GM21576 (cell line): ENCODE results near the gene FAM210B.
"Not testable (repeated sequence)": the region's sequence is repeated elsewhere in the genome, so short reads cannot be mapped to it uniquely, and the experiment has no call there.

ENCODE experiments used
- ATAC-seq: cut with Tn5 transposase; IDR thresholded peaks from one replicate; pipeline ENCODE4 v1.9.1; 2021; ENCODE audit warnings: mild to moderate bottlenecking, moderate library complexity; ENCODE audit not compliant: unreplicated experiment

The FAM210B gene

DNA sequence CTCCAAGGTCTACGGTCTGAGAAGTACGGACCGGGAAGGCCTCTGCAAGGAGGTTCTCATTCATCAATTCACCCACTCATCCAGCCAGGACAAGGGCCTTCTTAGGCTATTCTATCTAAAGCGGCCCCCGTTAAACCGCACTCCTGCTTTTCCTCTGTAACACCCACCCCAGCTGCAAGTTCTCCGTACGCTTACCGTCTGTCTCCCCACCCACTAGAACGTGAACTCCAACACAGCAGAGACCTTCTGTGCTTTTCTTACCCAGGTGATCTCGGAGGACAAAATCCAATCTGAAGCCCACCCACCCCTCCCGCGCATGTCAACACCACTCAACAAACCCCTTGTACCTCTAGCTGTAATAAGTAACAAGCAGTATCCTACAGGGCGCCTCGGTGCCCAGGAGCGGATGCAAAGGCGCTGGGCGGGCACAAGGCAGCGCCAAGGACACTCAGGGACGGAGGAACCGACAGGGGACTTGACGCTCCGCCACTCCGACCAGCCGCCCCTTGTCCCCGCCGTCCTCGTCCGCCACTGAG, 32.9 kb downstream of the FAM210B start:
- peak; percentile 27 for ATAC-seq

DNA sequence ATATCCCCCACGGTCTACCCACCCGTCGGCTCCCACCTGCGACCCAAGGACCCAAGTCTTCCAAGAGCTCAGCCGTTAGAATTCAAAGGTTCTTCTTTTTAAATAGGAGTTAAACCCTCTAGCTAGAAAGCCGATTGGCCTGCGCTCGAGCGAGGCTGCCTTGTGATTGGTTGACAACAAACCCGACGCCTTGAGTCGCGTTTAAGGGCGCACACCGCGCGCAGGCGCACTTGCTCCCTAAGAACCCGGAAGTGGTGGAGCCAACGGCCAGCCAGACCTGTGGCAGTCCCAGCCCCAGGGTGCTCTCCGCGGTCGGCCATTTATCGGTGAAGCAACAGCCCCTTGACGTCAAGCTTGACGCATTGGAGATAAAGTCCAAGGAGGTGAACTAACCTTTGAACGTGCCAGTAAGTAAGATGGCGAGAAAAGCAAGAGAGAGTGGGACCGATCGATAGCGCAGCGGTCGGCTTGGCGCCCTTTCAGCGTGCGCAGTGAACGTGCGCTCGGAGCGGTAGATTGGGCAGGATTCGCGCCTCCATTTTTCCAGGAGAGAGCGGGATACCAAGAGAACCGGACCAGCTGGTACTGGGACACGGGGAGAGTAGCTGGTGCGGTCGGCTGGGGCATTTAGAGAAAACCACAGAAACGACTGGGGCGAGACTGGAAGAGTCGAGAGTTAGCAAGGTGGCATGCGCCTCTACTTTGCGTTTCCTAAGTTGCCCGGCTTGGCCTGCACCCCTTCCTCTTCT, 33.5 kb downstream of the FAM210B start, which contains the start of the genes AURKA and CSTF1:
AURKA (minus strand) TSS at position 84 of the 749 bp plus-strand sequence. CDS start 4,018 bp downstream, outside the sequence.
CSTF1 (plus strand) TSS at position 514 of the 749 bp plus-strand sequence. CDS start 2,908 bp downstream, outside the sequence.
- peak; percentile 92 for ATAC-seq

DNA sequence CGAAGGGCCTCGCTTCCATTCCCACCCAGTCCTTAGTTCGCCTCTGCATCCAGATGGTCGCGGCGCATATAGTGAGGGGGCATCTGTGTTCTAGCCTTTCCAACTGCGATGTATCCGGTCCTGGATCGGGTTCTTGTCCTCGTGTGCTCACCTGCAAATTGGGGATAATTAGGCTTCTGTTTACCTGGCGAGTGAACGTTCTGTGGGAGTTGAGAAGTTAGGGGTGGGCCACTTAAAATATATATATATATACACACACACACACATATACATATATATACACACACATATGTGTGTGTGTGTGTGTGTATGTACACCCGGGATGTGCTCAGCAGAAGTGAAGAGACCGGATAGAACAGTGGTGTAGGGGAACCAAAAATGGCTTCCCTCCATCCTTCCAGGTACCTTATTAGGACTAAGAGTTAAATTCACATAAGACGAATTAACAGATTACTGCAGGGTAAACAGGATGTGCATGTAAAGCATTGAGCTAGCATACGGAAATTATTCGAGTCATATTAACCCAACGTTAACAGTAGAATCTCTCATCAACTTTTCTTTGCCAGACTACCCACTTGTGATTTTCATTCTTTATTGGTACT, 34.2 kb downstream of the FAM210B start:
- no peak for ATAC-seq

DNA sequence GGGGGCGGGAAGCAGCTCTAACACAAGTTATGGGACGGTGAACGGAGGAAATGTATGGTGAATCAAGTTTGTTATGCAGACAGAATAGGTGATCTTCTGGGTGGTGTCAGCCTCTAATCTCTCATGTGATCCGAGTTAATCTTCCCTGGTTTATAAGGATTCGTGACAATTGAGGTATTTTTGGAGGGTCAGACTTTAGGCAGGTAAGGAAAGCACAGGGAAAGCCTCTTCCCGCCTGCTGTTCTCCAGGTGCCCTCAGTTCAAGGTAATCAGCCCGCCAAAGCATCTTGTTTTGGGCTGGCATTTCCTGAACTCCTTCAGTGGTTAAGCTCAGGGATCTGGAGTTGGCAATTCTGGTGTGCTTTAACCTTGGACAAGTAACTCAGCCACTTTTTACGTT, 34.9 kb downstream of the FAM210B start:
- ATAC-seq, result no peak

- ATAC-seq, result no peak
These were observed 36.4 kb downstream of the FAM210B start for GRCh38 chr20:56395166-56395565.

DNA sequence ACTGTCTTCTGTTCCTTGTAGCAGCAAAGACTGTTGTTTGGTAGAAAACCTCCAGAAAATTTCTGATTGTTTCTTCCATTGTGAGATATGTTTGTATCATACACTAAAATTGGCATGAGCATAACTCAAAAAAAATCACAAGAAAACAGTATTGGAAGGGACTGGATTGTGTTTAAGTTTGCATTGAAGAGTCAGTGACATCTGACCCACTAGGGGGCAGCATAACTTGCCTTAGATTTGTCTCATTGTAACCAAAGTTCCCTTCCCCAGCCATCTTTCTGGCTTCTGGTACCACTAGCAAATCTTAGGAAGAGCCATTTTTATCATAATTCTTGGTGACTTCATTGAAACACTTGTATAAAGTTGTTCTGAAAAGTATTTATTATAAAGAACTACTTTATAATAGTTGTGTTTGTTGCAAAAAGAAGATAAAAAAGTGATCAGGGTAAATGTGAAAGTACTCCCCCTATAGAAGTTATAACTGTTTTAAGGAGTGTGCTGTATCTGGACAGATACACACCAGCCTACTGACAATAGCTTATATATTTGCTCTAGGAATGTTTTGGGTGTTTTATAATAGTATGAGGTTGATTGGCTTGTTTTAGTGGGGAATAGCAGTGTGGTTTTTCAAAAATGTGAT, 41.3 kb downstream of the FAM210B start:
- ATAC-seq, result peak; percentile 63

DNA sequence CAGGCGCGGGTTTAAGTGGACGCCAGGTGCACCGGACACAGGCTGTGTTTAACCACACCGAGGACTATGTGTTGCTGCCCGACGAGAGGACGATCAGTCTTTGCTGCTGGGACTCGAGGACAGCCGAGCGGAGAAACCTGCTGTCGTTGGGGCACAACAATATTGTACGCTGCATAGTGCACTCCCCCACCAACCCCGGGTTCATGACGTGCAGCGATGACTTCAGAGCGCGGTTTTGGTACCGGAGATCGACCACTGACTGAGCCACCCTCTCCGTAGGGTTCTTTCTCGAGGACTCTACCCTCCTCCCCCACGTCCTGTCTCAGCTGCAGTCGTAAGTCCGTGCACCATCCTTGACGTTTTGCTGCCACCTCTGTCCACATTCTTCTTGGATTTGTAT, 44.7 kb downstream of the FAM210B start:
- ATAC-seq, result no peak

DNA sequence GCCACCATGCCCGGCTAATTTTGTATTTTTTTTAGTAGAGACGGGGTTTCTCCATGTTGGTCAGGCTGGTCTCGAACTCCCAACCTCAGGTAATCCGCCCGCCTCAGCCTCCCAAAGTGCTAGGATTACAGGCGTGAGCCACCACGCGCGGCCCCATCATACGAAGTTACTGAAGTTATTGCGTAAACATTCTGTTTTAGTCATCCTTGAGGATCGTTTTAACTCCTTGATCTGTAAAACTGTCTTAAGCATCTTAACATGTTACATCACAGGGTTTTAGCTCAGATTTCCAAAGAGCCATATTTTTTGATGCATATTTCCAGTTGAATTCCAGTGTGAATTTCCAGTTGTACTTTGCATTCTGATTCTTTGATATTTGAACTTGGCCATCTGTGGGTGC, 46.6 kb downstream of the FAM210B start:
- not testable (repeated sequence) for ATAC-seq

GRCh38 chr20:56406910-56407309, 48.1 kb downstream of the FAM210B start:
- ATAC-seq, result no peak

DNA sequence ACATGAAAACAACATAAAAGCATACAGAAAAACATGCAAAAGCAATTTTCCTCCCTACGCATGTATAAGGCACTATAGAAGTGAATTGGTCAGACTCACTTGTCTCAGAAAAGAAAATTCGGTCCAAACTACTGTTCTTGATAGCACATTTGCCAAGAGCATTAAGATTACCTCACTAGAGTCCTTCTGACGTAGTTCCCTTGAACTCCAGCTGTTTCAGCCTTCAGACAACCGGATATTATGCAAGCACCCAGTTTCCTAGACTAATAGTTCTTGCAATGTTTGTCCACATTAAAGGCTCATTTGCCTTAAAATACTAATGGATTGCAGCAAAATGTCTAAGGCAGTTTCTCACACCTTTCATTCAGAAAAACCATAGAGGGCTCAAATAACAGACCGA, 50.7 kb downstream of the FAM210B start:
- ATAC-seq, result no peak

DNA sequence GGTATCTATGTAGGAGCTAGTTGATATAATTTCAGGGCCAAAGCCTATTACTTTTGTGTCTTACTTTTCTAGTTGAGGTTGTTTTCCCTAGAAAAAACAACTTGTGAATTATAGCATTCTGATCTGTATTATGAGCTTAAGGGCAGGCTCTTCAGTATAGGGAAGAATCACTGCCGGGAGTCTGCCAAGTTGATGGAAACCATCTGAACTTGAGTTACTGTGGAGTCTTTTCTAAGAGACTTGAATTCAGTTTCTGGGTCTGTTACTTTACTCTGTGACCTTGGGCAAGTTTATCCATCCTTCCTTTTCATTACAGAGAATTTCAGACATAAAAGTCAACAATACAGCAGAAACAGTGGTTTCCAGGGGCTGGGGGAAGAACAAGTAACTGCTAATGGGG, 51.2 kb downstream of the FAM210B start:
- ATAC-seq, result no peak

- not testable (repeated sequence) for ATAC-seq
These were observed 52.5 kb downstream of the FAM210B start for GRCh38 chr20:56411287-56411686.

GRCh38 chr20:56411759-56412472, 53.1 kb downstream of the FAM210B start, which contains the start of gene CASS4:
Gene CASS4, plus strand, starts transcription at chr20:56412260. Its CDS starts 199 bp downstream, at chr20:56412459.
- peak; percentile 60 for ATAC-seq

- ATAC-seq, result no peak
These were observed 53.7 kb downstream of the FAM210B start for GRCh38 chr20:56412473-56412790.

- ATAC-seq, result no peak
These were observed 54.2 kb downstream of the FAM210B start for GRCh38 chr20:56412949-56413348.

GRCh38 chr20:56414842-56415765, 56.3 kb downstream of the FAM210B start:
- no peak for ATAC-seq

GRCh38 chr20:56417402-56417801, 58.6 kb downstream of the FAM210B start:
- ATAC-seq, result no peak

GRCh38 chr20:56417911-56418310, 59.1 kb downstream of the FAM210B start:
- no peak for ATAC-seq
